ENCODE results near the gene TSPEAR.

- TF ChIP-seq CTCF (IDR thresholded peaks at IDR 0.05) (no peak), POLR2A (IDR thresholded peaks at IDR 0.05) (no peak)
Measured at GRCh38 chr21:44686843-44687561, 24.4 kb downstream of the TSPEAR start.
